K562 (cell line): ENCODE results near the gene QKI. TPM values are rescaled to one million over a fixed set of nuclear protein-coding genes. Genes with fewer than 3 reads are reported as not detected.

ENCODE experiments used
- ATAC-seq: fragments of 200-7000 bp; cut with Tn5 transposase; 3 replicates; pipeline ENCODE4 v1.9.1; 2020; ENCODE audit warnings: moderate library complexity
- BruUV-seq: library from RNA; stranded (reverse); fragments of 400-500 nt; replicated peaks from 2 replicates; lab custom pipeline; 2021; lab: Mats Ljungman, UMichigan
- CTCF ChIA-PET: fragments of 300-600 bp; formaldehyde crosslinking; extraction: SDS; loops from one replicate; lab custom pipeline; 2021; ENCODE audit warnings: low intra/inter-chr PET ratio; lab: Yijun Ruan, JAX
- POLR2A ChIA-PET: fragments of 300-600, 350-650 bp; sonication (Branson Sonifier 250); formaldehyde crosslinking; extraction: SDS; loops from one replicate; lab custom pipeline; 2021; ENCODE audit warnings: antibody characterized with exemption, inconsistent platforms; lab: Yijun Ruan, JAX
- DNase-seq, 4 experiments: peaks; one replicate each; pipeline versions ENCODE4 v3.0.0 to v3.0.0-alpha.2; 2011 to 2018; ENCODE audit warnings: low spot score in 3 of 4, mixed read lengths in 3 of 4; ENCODE audit errors: extremely low read depth in 1 of 4
- FAIRE-seq: peaks from 2 replicates; lab custom pipeline; 2011; peaks lifted over from hg19 to GRCh38; lab: Jason Lieb, UNC
- H2AFZ ChIP-seq: 2 replicates; pipeline ENCODE4 v1.6.0; 2011; ENCODE audit warnings: low read depth, low read length, control low read depth, inconsistent platforms
- H3K27ac ChIP-seq: fragments of 200-600 bp; 3 replicates; pipeline ENCODE4 v1.8.0; 2011; ENCODE audit warnings: low read depth, mild to moderate bottlenecking, control low read depth, inconsistent platforms, low read length, moderate library complexity, mixed read lengths; ENCODE audit errors: extremely low read depth
- H3K27me3 ChIP-seq, 2 experiments: fragments of 300-600 bp in 1 of 2; 2 replicates in 1 of 2; 3 replicates in 1 of 2; pipeline versions ENCODE4 v1.6.0 to v1.8.0; 2011; ENCODE audit warnings: inconsistent platforms in 2 of 2, low read length in 2 of 2, mild to moderate bottlenecking in 1 of 2, mixed read lengths in 1 of 2, moderate library complexity in 1 of 2; ENCODE audit not compliant: control insufficient read depth in 2 of 2, insufficient read depth in 2 of 2
- H3K36me3 ChIP-seq: fragments of 300-600 bp; 3 replicates; pipeline ENCODE4 v1.8.0; 2011; ENCODE audit warnings: mild to moderate bottlenecking, low read length, inconsistent platforms; ENCODE audit not compliant: control insufficient read depth, insufficient read depth
- H3K4me1 ChIP-seq, 2 experiments: fragments of 200-600 bp in 1 of 2; replicated peaks in 1 of 2; 2 replicates in 1 of 2; 3 replicates in 1 of 2; pipeline versions ENCODE4 v1.5.1 to v1.8.0; 2011; ENCODE audit warnings: inconsistent platforms in 2 of 2, low read length in 2 of 2, mild to moderate bottlenecking in 1 of 2, mixed read lengths in 1 of 2, moderate library complexity in 1 of 2; ENCODE audit not compliant: control insufficient read depth in 2 of 2, insufficient read depth in 2 of 2
- H3K4me2 ChIP-seq: 2 replicates; pipeline ENCODE4 v1.6.1; 2011; ENCODE audit warnings: low read length, control low read depth, inconsistent platforms, mixed read lengths; ENCODE audit not compliant: insufficient read depth
- H3K4me3 ChIP-seq: fragments of 200-600 bp; sonication (generic), shearing (Covaris generic); 2 replicates; pipeline ENCODE4 v1.5.1; 2016; ENCODE audit warnings: control low read depth, inconsistent platforms
- H3K79me2 ChIP-seq: fragments of 200-600 bp; 3 replicates; pipeline ENCODE4 v1.8.0; 2011; ENCODE audit warnings: low read length, inconsistent platforms; ENCODE audit not compliant: control insufficient read depth, insufficient read depth
- H3K9ac ChIP-seq, 2 experiments: 2 replicates each; pipeline versions ENCODE4 v1.6.0 to v1.6.1; 2011; ENCODE audit warnings: low read depth in 2 of 2, low read length in 2 of 2, control low read depth in 1 of 2, inconsistent platforms in 1 of 2, mild to moderate bottlenecking in 1 of 2, mixed read lengths in 1 of 2; ENCODE audit not compliant: insufficient read depth in 1 of 2
- H3K9me1 ChIP-seq: one replicate; pipeline ENCODE4 v1.6.0; 2011; ENCODE audit warnings: inconsistent platforms, mild to moderate bottlenecking, low read length, moderate library complexity; ENCODE audit not compliant: control insufficient read depth, insufficient read depth
- H3K9me3 ChIP-seq: replicated peaks from 2 replicates; pipeline ENCODE4 v1.5.1; 2011; ENCODE audit warnings: low read depth, low read length, inconsistent platforms; ENCODE audit not compliant: control insufficient read depth, insufficient read depth
- H4K20me1 ChIP-seq: replicated peaks from 2 replicates; pipeline ENCODE4 v1.6.1; 2011; ENCODE audit warnings: low read length, inconsistent platforms, mixed read lengths; ENCODE audit not compliant: control insufficient read depth, insufficient read depth
- BMI1 ChIP-seq: fragments of 150-350 bp; IDR thresholded peaks from 2 replicates; pipeline ENCODE4 v1.6.1; 2014; ENCODE audit warnings: low read length
- CCAR2 ChIP-seq: fragments of 200-400 bp; formaldehyde crosslinking; IDR thresholded peaks from 2 replicates; pipeline ENCODE4 v1.6.1; 2017; ENCODE audit warnings: mild to moderate bottlenecking, low read depth, low read length
- EZH2 ChIP-seq: IDR thresholded peaks from 2 replicates; pipeline ENCODE4 v1.6.1; 2012; ENCODE audit warnings: low read depth, mild to moderate bottlenecking, inconsistent platforms, low read length, borderline replicate concordance
- HDAC3 ChIP-seq: fragments of 450-650 bp; IDR thresholded peaks from 2 replicates; pipeline ENCODE4 v1.6.1; 2018; ENCODE audit warnings: borderline replicate concordance, mild to moderate bottlenecking, moderate library complexity; ENCODE audit not compliant: partially characterized antibody
- HDAC8 ChIP-seq: fragments of 450-650 bp; IDR thresholded peaks from 2 replicates; pipeline ENCODE4 v1.6.1; 2016; ENCODE audit warnings: mild to moderate bottlenecking, missing genetic modification characterization, moderate library complexity, missing compliant biosample characterization
- KDM1A ChIP-seq, 2 experiments: fragments of 450-650 bp; IDR thresholded peaks; 2 replicates each; pipeline ENCODE4 v1.6.1; 2016; ENCODE audit warnings: mild to moderate bottlenecking in 2 of 2
- KLF16 ChIP-seq: IDR thresholded peaks from 2 replicates; pipeline ENCODE4 v1.6.1; 2016; ENCODE audit warnings: antibody characterized with exemption
- MLLT1 ChIP-seq, 2 experiments: fragments of 450-650 bp; IDR thresholded peaks; 2 replicates each; pipeline ENCODE4 v1.6.1; 2016
- NFRKB ChIP-seq: fragments of 450-650 bp; IDR thresholded peaks from 2 replicates; pipeline ENCODE4 v1.6.1; 2016; ENCODE audit warnings: low read depth
- NR2C2 ChIP-seq, 2 experiments: fragments of 200-800 bp in 1 of 2; sonication (Bioruptor generic) in 1 of 2; sonication (generic) in 1 of 2; formaldehyde crosslinking in 1 of 2; IDR thresholded peaks; 2 replicates each; pipeline versions ENCODE4 v1.6.1 to v1.8.0; 2016 to 2022; ENCODE audit warnings: mild to moderate bottlenecking in 1 of 2, missing compliant biosample characterization in 1 of 2, missing genetic modification characterization in 1 of 2, missing genetic modification reagents in 1 of 2
- TCF7L2 ChIP-seq: fragments of 150-350 bp; IDR thresholded peaks from 2 replicates; pipeline ENCODE4 v1.6.1; 2016; ENCODE audit warnings: low read depth, mild to moderate bottlenecking, low read length, moderate library complexity
- THAP12 ChIP-seq: fragments of 250-450 bp; sonication (Bioruptor Pico); IDR thresholded peaks from 2 replicates; pipeline ENCODE4 v1.9.0; 2021; ENCODE audit warnings: mild to moderate bottlenecking, inconsistent platforms
- ZBTB34 ChIP-seq: fragments of 250-450 bp; sonication (Bioruptor Pico); IDR thresholded peaks from 2 replicates; pipeline ENCODE4 v1.8.0; 2021; ENCODE audit warnings: mild to moderate bottlenecking, moderate library complexity
- ZBTB8A ChIP-seq: fragments of 450-650 bp; IDR thresholded peaks from 2 replicates; pipeline ENCODE4 v1.6.1; 2018; ENCODE audit warnings: mild to moderate bottlenecking, moderate library complexity; ENCODE audit not compliant: partially characterized antibody
- ZFP36 ChIP-seq: fragments of 150-350 bp; IDR thresholded peaks from 2 replicates; pipeline ENCODE4 v1.6.1; 2018; ENCODE audit warnings: low read length, low read depth; ENCODE audit not compliant: partially characterized antibody
- ZNF124 ChIP-seq: sonication (generic); formaldehyde crosslinking; IDR thresholded peaks from 2 replicates; pipeline ENCODE4 v1.8.1; 2022; ENCODE audit warnings: missing genetic modification reagents
- WGBS: fragments of 100-300 bp; shearing (Covaris generic); methylation state at CpG from one replicate; pipeline ENCODE4 v1.1.6; 2016; ENCODE audit warnings: low coverage, mixed read lengths; ENCODE audit not compliant: insufficient coverage; ENCODE audit errors: missing lambda C conversion rate; 5-methylcytosine and 5-hydroxymethylcytosine counted together
- in situ Hi-C: fragments of 300-500 bp; cut with MboI; formaldehyde crosslinking; loops from 4 replicates; pipeline ENCODE4 v1.15.0; 2018; ENCODE audit warnings: inconsistent platforms, mixed read lengths
- intact Hi-C: fragments of 100-400 bp; cut with micrococcal nuclease; formaldehyde crosslinking; loops from 2 replicates; pipeline ENCODE4 v1.14.2; 2022
- polyA plus RNA-seq, 8 experiments: library from polyadenylated mRNA; depleted of rRNA in 4 of 8; stranded (reverse) in 5 of 8; unstranded in 3 of 8; fragments of >200 nt; fragmentation: Nextera tagmentation in 2 of 8; fragmentation: Illumina TruSeq in 1 of 8; extraction: Ambion mirVana in 2 of 8; extraction: Trizol in 1 of 8; gene quantifications; 2 replicates each; pipeline versions ENCODE4 v1.2.1 to v1.2.3, GENCODE V29; 2011 to 2014; ENCODE audit warnings: inconsistent platforms in 1 of 8, missing spikeins in 1 of 8
- total RNA-seq, 7 experiments: library from RNA; depleted of rRNA in 6 of 7; stranded (reverse); fragments of >200 nt in 6 of 7; fragmentation: Illumina TruSeq in 2 of 7; extraction: Trizol in 2 of 7; gene quantifications; 2 replicates each; pipeline versions ENCODE4 v1.2.1 to v1.2.3, GENCODE V29; 2011 to 2021; ENCODE audit warnings: low replicate concordance in 1 of 7
- TF ChIP-seq, protein P1 (sequence below): sonication (generic); formaldehyde crosslinking; IDR thresholded peaks from 2 replicates; pipeline ENCODE4 v1.8.1; 2023; ENCODE audit warnings: mild to moderate bottlenecking, missing genetic modification reagents, moderate library complexity

Gene QKI
- total and polyA plus RNA-seq, 9 of the 15 experiments (the other 6 are each of a cell fraction or from before 2014, with no cell fraction given), result 20.4 to 215 (median 123) TPM

DNA sequence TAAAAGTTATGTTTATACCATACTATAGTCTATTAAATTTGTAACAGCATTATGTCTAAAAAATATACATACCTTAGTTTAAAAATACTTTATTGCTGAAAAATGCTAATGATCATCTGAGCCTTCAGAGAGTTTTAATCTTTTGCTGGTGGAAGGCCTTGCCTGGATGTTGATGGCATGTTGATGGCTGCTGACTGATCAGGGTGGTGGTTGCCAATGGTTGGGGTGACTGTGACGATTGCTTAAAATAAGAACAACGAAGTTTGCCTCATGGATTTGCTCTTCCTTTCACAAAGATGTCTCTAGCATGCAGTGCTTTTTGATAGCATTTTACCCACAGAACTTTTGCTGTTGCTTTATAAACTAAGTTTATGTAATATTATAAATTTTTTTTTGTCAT lies 68.6 kb downstream of the QKI start:
- Histone ChIP-seq H3K4me1 (peaks cover 0 to 11% of the 10 kb centered on the region in 2 experiments; a peak in 3 of 5 replicates), H3K27me3 (no peaks in the 10 kb centered on the region), H3K4me2 (no peak overlapping the region), H2AFZ (no peak overlapping the region), H3K4me3 (no peak overlapping the region), H3K9ac (no peak overlapping the region), H3K36me3 (peaks cover 28% of the 10 kb centered on the region), H4K20me1 (no peaks in the 10 kb centered on the region), H3K27ac (no peak overlapping the region), H3K9me3 (no peaks in the 10 kb centered on the region), H3K79me2 (peaks cover 84% of the 10 kb centered on the region), H3K9me1 (no peaks in the 10 kb centered on the region)
- POLR2A ChIA-PET, result no interaction called here
- no peak for FAIRE-seq
- in situ Hi-C loops (no loop called here), intact Hi-C loops (no loop called here)
- 59% methylated on average over 2 of the region's 2 CpGs for WGBS
- no TSS peak for BruUV-seq
- CTCF ChIA-PET, result no interaction called here
- TF ChIP-seq NR2C2 (CRISPR knock-in tag; IDR thresholded peaks at IDR 0.05), result no peak
- no peak for TF ChIP-seq NR2C2 (tag; IDR thresholded peaks at IDR 0.05)
- TF ChIP-seq ZNF124 (CRISPR knock-in tag), result no peak
- TF ChIP-seq BMI1, result no peak
- no peak for TF ChIP-seq ZBTB8A
- no peak for TF ChIP-seq CCAR2
- TF ChIP-seq KLF16, result no peak
- no peak for TF ChIP-seq HDAC3
- no peak for TF ChIP-seq ZBTB34 (CRISPR knock-in tag)
- TF ChIP-seq EZH2, result no peak
- TF ChIP-seq, protein P1, sequence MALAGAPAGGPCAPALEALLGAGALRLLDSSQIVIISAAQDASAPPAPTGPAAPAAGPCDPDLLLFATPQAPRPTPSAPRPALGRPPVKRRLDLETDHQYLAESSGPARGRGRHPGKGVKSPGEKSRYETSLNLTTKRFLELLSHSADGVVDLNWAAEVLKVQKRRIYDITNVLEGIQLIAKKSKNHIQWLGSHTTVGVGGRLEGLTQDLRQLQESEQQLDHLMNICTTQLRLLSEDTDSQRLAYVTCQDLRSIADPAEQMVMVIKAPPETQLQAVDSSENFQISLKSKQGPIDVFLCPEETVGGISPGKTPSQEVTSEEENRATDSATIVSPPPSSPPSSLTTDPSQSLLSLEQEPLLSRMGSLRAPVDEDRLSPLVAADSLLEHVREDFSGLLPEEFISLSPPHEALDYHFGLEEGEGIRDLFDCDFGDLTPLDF (CRISPR knock-in tag), result no peak
- no peak for TF ChIP-seq ZFP36
- TF ChIP-seq HDAC8 (tag), result no peak
- TF ChIP-seq NFRKB, result no peak
- TF ChIP-seq MLLT1 (IDR thresholded peaks at IDR 0.05), result no peak
- TF ChIP-seq TCF7L2, result no peak
- TF ChIP-seq THAP12, result no peak
- no peak for TF ChIP-seq KDM1A (IDR thresholded peaks at IDR 0.05)
- no peak for ATAC-seq
- no peak for DNase-seq
